OCI-LY7 (cell line): Measurements from ENCODE around the gene DNAH3. TPM values are rescaled to one million over a fixed set of nuclear protein-coding genes. Genes with fewer than 3 reads are reported as not detected.
"Not testable (repeated sequence)": the region's sequence is repeated elsewhere in the genome, so short reads cannot be mapped to it uniquely, and the experiment has no call there.

ENCODE experiments used
- BruUV-seq: library from RNA; stranded (reverse); fragments of 400-500 nt; replicated peaks from 2 replicates; lab custom pipeline; 2021; lab: Mats Ljungman, UMichigan
- CTCF ChIA-PET: fragments of 300-600 bp; sonication (Branson Sonifier 250); formaldehyde crosslinking; loops from one replicate; lab custom pipeline; 2022; ENCODE audit warnings: antibody characterized with exemption; ENCODE audit not compliant: unreplicated experiment; lab: Charles Lee
- POLR2A ChIA-PET: fragments of 300-600 bp; sonication (Branson Sonifier 250); formaldehyde crosslinking; loops from one replicate; lab custom pipeline; 2022; ENCODE audit warnings: antibody characterized with exemption; lab: Charles Lee
- DNase-seq: peaks from one replicate; pipeline ENCODE4 v3.0.0-alpha.2; 2015; ENCODE audit warnings: low spot score
- H2AFZ ChIP-seq: fragments of 200-600 bp; sonication (generic), shearing (Covaris generic); 2 replicates; pipeline ENCODE4 v1.6.1; 2014; ENCODE audit warnings: mild to moderate bottlenecking, antibody characterized with exemption, low read length, moderate library complexity
- H3K27ac ChIP-seq: fragments of 200-600 bp; sonication (generic); 2 replicates; pipeline ENCODE4 v1.5.1; 2014; ENCODE audit warnings: mixed run types, low read depth, mild to moderate bottlenecking, moderate library complexity, low read length, inconsistent platforms; ENCODE audit not compliant: poor library complexity, severe bottlenecking
- H3K36me3 ChIP-seq: fragments of 200-600 bp; sonication (generic); 2 replicates; pipeline ENCODE4 v1.6.1; 2014; ENCODE audit warnings: mild to moderate bottlenecking, antibody characterized with exemption, low read length, moderate library complexity, mixed read lengths; ENCODE audit not compliant: insufficient read depth
- H3K4me1 ChIP-seq: fragments of 200-600 bp; sonication (generic); 2 replicates; pipeline ENCODE4 v1.5.1; 2014; ENCODE audit warnings: mild to moderate bottlenecking, low read length; ENCODE audit not compliant: insufficient read depth, poor library complexity, severe bottlenecking
- H3K4me2 ChIP-seq: fragments of 200-600 bp; sonication (generic); 2 replicates; pipeline ENCODE4 v1.6.1; 2014; ENCODE audit warnings: mild to moderate bottlenecking, low read length
- H3K4me3 ChIP-seq: fragments of 200-600 bp; sonication (generic); 2 replicates; pipeline ENCODE4 v1.5.1; 2014; ENCODE audit warnings: mild to moderate bottlenecking, low read depth, low read length; ENCODE audit not compliant: poor library complexity, severe bottlenecking
- H3K79me2 ChIP-seq: fragments of 200-600 bp; sonication (generic); 2 replicates; pipeline ENCODE4 v1.6.1; 2016; ENCODE audit warnings: low read depth, mild to moderate bottlenecking, low read length, moderate library complexity, mixed read lengths; ENCODE audit not compliant: insufficient read depth
- H3K9me2 ChIP-seq: fragments of 200-600 bp; sonication (generic); 2 replicates; pipeline ENCODE4 v1.6.1; 2016; ENCODE audit warnings: mild to moderate bottlenecking, low read length, mixed read lengths; ENCODE audit not compliant: insufficient read depth
- H3K9me3 ChIP-seq: fragments of 200-600 bp; sonication (generic); 2 replicates; pipeline ENCODE4 v1.6.1; 2014; ENCODE audit warnings: mild to moderate bottlenecking, mixed run types, low read length, mixed read lengths
- H4K20me1 ChIP-seq: fragments of 200-600 bp; sonication (generic); 2 replicates; pipeline ENCODE4 v1.6.1; 2014; ENCODE audit warnings: mild to moderate bottlenecking, antibody characterized with exemption, low read length, moderate library complexity, mixed read lengths; ENCODE audit not compliant: insufficient read depth
- EZH2phosphoT487 ChIP-seq: fragments of 200-600 bp; sonication (generic); IDR thresholded peaks from 2 replicates; pipeline ENCODE4 v1.6.1; 2018; ENCODE audit warnings: low read depth, borderline replicate concordance, mild to moderate bottlenecking, mixed run types, antibody characterized with exemption, low read length, moderate library complexity, mixed read lengths
- intact Hi-C: fragments of 100-400 bp; cut with micrococcal nuclease; formaldehyde crosslinking; loops from one replicate; pipeline ENCODE4 v1.10.0; 2022; ENCODE audit not compliant: unreplicated experiment
- total RNA-seq, 2 experiments: library from RNA; depleted of rRNA in 1 of 2; stranded (reverse); fragments of >200 nt in 1 of 2; shearing (Covaris generic) in 1 of 2; gene quantifications; 2 replicates each; pipeline ENCODE4 v1.2.3, GENCODE V29; 2014 to 2022
- TF ChIP-seq, protein P1 (sequence below): fragments of 200-600 bp; sonication (generic); conservative IDR thresholded peaks from 2 replicates; pipeline ENCODE4 v1.5.1; 2014; ENCODE audit warnings: mild to moderate bottlenecking, antibody characterized with exemption, low read length, moderate library complexity, mixed read lengths

The DNAH3 gene
- total RNA-seq, 2 experiments from 2014 or later: not detected

- TF ChIP-seq, protein P1, sequence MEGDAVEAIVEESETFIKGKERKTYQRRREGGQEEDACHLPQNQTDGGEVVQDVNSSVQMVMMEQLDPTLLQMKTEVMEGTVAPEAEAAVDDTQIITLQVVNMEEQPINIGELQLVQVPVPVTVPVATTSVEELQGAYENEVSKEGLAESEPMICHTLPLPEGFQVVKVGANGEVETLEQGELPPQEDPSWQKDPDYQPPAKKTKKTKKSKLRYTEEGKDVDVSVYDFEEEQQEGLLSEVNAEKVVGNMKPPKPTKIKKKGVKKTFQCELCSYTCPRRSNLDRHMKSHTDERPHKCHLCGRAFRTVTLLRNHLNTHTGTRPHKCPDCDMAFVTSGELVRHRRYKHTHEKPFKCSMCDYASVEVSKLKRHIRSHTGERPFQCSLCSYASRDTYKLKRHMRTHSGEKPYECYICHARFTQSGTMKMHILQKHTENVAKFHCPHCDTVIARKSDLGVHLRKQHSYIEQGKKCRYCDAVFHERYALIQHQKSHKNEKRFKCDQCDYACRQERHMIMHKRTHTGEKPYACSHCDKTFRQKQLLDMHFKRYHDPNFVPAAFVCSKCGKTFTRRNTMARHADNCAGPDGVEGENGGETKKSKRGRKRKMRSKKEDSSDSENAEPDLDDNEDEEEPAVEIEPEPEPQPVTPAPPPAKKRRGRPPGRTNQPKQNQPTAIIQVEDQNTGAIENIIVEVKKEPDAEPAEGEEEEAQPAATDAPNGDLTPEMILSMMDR: no peak
These were observed 97.1 kb downstream of the DNAH3 start for GRCh38 chr16:21053590-21053989.

GRCh38 chr16:21048091-21048912 lies 102.3 kb downstream of the DNAH3 start:
- H3K9me2 ChIP-seq, H4K20me1 ChIP-seq, H3K27ac ChIP-seq, H3K36me3 ChIP-seq, H3K4me1 ChIP-seq, H3K9me3 ChIP-seq, H3K4me3 ChIP-seq, intact Hi-C loops, DNase-seq, H3K79me2 ChIP-seq, BruUV-seq, H3K4me2 ChIP-seq, H2AFZ ChIP-seq: not testable (repeated sequence)
- ChIA-PET POLR2A (interaction anchor here (0.7 kb wide), 1 partner anchor 848 kb away, joined by 4 read pairs; no protein-coding TSS in a partner anchor), CTCF (interaction anchor here (0.6 kb wide), 1 partner anchor 50 kb away, joined by 3 read pairs; no protein-coding TSS in a partner anchor)

More at GRCh38 chr16:21053590-21053989, 97.1 kb downstream of the DNAH3 start:
- H2AFZ ChIP-seq: no peak overlapping the region
- BruUV-seq: no TSS peak
- no peak overlapping the region for H3K4me3 ChIP-seq
- no peaks in the 10 kb centered on the region for H3K9me2 ChIP-seq
- H3K36me3 ChIP-seq: no peaks in the 10 kb centered on the region
- no peaks in the 10 kb centered on the region for H3K4me1 ChIP-seq
- DNase-seq: no peak
- no peak overlapping the region for H3K27ac ChIP-seq
- H3K79me2 ChIP-seq: no peaks in the 10 kb centered on the region
- intact Hi-C loops: no loop called here
- CTCF ChIA-PET: no interaction called here
- H4K20me1 ChIP-seq: no peaks in the 10 kb centered on the region
- no peaks in the 10 kb centered on the region for H3K9me3 ChIP-seq
- H3K4me2 ChIP-seq: no peak overlapping the region
- POLR2A ChIA-PET: no interaction called here

DNA sequence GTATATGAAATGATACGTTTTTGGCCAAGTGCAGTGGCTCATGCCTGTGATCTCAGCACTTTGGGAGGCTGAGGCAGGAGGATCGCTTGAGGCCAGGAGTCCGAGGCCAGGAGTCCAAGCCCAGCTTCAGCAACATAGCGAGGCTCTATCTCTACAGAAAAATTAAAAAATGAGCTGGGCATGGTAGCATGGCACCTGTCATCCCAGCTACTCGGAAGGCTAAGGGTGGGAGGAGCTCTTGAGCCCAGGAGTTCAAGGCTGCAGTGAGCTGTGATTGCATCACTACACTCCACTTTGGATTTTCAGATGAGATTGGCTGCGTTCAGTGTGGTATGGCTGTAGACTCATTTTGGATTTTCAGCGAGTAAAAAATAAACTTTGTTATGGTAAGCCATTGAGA lies 112.4 kb downstream of the DNAH3 start:
- Histone ChIP-seq H3K4me2 (no peak overlapping the region), H4K20me1 (no peaks in the 10 kb centered on the region), H2AFZ (no peak overlapping the region), H3K4me1 (no peaks in the 10 kb centered on the region), H3K36me3 (no peaks in the 10 kb centered on the region), H3K27ac (no peak overlapping the region), H3K79me2 (no peaks in the 10 kb centered on the region), H3K9me2 (no peaks in the 10 kb centered on the region), H3K4me3 (no peak overlapping the region), H3K9me3 (no peaks in the 10 kb centered on the region)
- no peak for TF ChIP-seq EZH2phosphoT487
- TF ChIP-seq, protein P1: no peak
- BruUV-seq: no TSS peak
- DNase-seq: no peak
- intact Hi-C loops: no loop called here
- ChIA-PET POLR2A (no interaction called here), CTCF (no interaction called here)
